Heart right ventricle (tissue), 16 donors: ENCODE results near the gene PLRG1. TPM values are rescaled to one million over a fixed set of nuclear protein-coding genes. Genes with fewer than 3 reads are reported as not detected.

Source experiments
- ATAC-seq, 8 donors: fragments of 200-7000 bp; cut with Tn5 transposase; one replicate each; pipeline ENCODE4 v1.9.1; 2020; ENCODE audit warnings: mild to moderate bottlenecking in 8 of 8, moderate library complexity in 8 of 8, moderate number of reproducible peaks in 1 of 8
- DNase-seq, 2 donors: peaks; one replicate each; pipeline ENCODE4 v3.0.0-alpha.2; 2020
- H3K27ac ChIP-seq, 10 donors: fragments of 200-600 bp; sonication (generic) in 2 of 10; one replicate each; pipeline versions ENCODE4 v1.5.0 to v1.8.0; 2020 to 2022; ENCODE audit warnings: mild to moderate bottlenecking in 3 of 10
- H3K27me3 ChIP-seq, 7 donors: fragments of 200-600 bp; one replicate each; pipeline ENCODE4 v1.8.0; 2021 to 2022; ENCODE audit warnings: mild to moderate bottlenecking in 2 of 7
- H3K36me3 ChIP-seq, 9 donors: fragments of 200-600 bp; sonication (generic) in 1 of 9; one replicate each; pipeline versions ENCODE4 v1.5.0 to v1.8.0; 2020 to 2022; ENCODE audit warnings: mild to moderate bottlenecking in 2 of 9
- H3K4me1 ChIP-seq, 9 donors: fragments of 200-600 bp; sonication (generic) in 1 of 9; one replicate each; pipeline versions ENCODE4 v1.5.0 to v1.8.0; 2020 to 2022; ENCODE audit warnings: mild to moderate bottlenecking in 4 of 9
- H3K4me3 ChIP-seq, 10 donors: fragments of 200-600 bp; sonication (generic) in 2 of 10; one replicate each; pipeline versions ENCODE4 v1.5.0 to v1.8.0; 2020 to 2022; ENCODE audit warnings: mild to moderate bottlenecking in 7 of 10, moderate library complexity in 2 of 10
- H3K9me3 ChIP-seq, 11 donors: fragments of 200-600 bp in 10 of 11; sonication (generic) in 2 of 11; one replicate each; pipeline versions ENCODE4 v1.5.0 to v1.8.0; 2013 to 2022; ENCODE audit warnings: mild to moderate bottlenecking in 2 of 11, control low read depth in 1 of 11, moderate library complexity in 1 of 11
- WGBS, 2 donors: extraction: QIAGEN DNeasy Blood & Tissue Kit; methylation state at CpG; one replicate each; pipeline ENCODE4 v1.1.7; 2013; ENCODE audit warnings: inconsistent platforms in 1 of 2; 5-methylcytosine and 5-hydroxymethylcytosine counted together
- intact Hi-C, 10 donors: fragments of 100-400 bp; cut with DNase I; formaldehyde crosslinking; loops; one replicate each; pipeline versions ENCODE4 v1.11.1 to v1.14.2; 2022
- polyA plus RNA-seq, 2 donors: library from polyadenylated mRNA; stranded (reverse); fragments of 200-250 nt; gene quantifications; one replicate each; pipeline ENCODE4 v1.2.3, GENCODE V29; 2013
- total RNA-seq, 10 donors: library from RNA; stranded (reverse); fragmentation: NEBNext Ultra II Directional in 3 of 10; extraction: Animal tissue kit (Norgen Biotek cat#: 25700) in 3 of 10; gene quantifications; one replicate each; pipeline versions ENCODE4 v1.2.1 to v1.2.4, GENCODE V29; 2021 to 2023
- TF ChIP-seq, protein P1 (sequence below), 9 donors: fragments of 200-600 bp; sonication (generic) in 2 of 9; IDR thresholded peaks; one replicate each; pipeline versions ENCODE4 v1.5.0 to v1.8.0; 2021 to 2022; ENCODE audit warnings: antibody characterized with exemption in 9 of 9, mild to moderate bottlenecking in 5 of 9, moderate library complexity in 1 of 9
- donor health status: Arrhythmogenic right ventricular cardiomyopathy.
- donor health status: ischemic (EF 13 %, LVEDD 7.1; RV severe dilation, severe dysfunction).
- donor health status: healthy with polysubstance abuse.
- donor health status: DM: no; HTN: yes; CAD: no.
- donor health status: DM: no; HTN: no; CAD: no.
- donor health status: ischemic (EF 25% LVEDD 6.9; RV normal size, moderate dysfunction).
- donor health status: ischemic (EF 25% LVEDD 5.7; RV mildly dilated, moderate dysfunction).
- donor health status: healthy.
- donor health status: DM: yes; HTN: yes; CAD: no.
- donor health status: Ischemic cardiomyopathy.
- donor health status: ischemic (EF 35%, LVEDD 5.7; RV mildly dilated, moderate dysfunction).
- donor health status: nonischemic (EF 11% LVEDD 7.7; RV severe dilation, severe dysfunction).
- donor health status: DM: yes; HTN: yes; CAD: no.
- donor health status: PGD.
- donor health status: ischemic (EF 29% LVEDD 5.4; RV normal size, mild dysfunction).
- donor health status: nonischemic (EF 23%, LVEDD 6.1; RV moderate dilation, normal function).

The PLRG1 gene
- total and polyA plus RNA-seq, 12 donors: 33.4 to 49.1 (median 41.4) TPM

DNA sequence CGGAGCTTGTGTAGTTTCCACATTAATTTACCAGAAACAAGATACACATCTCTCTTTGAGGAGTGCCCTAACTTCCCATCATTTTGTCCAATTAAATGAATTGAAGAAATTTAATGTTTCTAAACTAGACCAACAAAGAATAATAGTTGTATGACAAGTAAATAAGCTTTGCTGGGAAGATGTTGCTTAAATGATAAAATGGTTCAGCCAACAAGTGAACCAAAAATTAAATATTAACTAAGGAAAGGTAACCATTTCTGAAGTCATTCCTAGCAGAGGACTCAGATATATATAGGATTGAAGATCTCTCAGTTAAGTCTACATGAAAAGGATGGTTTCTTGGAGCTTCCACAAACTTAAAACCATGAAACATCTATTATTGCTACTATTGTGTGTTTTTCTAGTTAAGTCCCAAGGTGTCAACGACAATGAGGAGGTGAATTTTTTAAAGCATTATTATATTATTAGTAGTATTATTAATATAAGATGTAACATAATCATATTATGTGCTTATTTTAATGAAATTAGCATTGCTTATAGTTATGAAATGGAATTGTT, 12.6 kb upstream of the PLRG1 start, which contains the start of gene FGB:
FGB (plus strand) TSS at position 315 of the 558 bp plus-strand sequence; CDS start at position 323, 8 bp downstream.
- DNase-seq (no peak), ATAC-seq (no peak)
- no peaks in the 10 kb centered on the region for H3K9me3 ChIP-seq
- intact Hi-C loops: no loop called here
- H3K4me1 ChIP-seq: no peaks in the 10 kb centered on the region
- TF ChIP-seq, protein P1, sequence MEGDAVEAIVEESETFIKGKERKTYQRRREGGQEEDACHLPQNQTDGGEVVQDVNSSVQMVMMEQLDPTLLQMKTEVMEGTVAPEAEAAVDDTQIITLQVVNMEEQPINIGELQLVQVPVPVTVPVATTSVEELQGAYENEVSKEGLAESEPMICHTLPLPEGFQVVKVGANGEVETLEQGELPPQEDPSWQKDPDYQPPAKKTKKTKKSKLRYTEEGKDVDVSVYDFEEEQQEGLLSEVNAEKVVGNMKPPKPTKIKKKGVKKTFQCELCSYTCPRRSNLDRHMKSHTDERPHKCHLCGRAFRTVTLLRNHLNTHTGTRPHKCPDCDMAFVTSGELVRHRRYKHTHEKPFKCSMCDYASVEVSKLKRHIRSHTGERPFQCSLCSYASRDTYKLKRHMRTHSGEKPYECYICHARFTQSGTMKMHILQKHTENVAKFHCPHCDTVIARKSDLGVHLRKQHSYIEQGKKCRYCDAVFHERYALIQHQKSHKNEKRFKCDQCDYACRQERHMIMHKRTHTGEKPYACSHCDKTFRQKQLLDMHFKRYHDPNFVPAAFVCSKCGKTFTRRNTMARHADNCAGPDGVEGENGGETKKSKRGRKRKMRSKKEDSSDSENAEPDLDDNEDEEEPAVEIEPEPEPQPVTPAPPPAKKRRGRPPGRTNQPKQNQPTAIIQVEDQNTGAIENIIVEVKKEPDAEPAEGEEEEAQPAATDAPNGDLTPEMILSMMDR (IDR thresholded peaks at IDR 0.05): no peak
- no peak within 1 kb of the TSS for H3K27ac ChIP-seq
- H3K36me3 ChIP-seq: no peaks in the 10 kb centered on the region
- H3K4me3 ChIP-seq: no peak within 1 kb of the TSS
- H3K27me3 ChIP-seq: peaks cover 0 to 3% (median 0%) of the 10 kb centered on the region in 7 donors
- WGBS, 2 donors: 63 to 65% methylated on average over 2 of the region's 2 CpGs

DNA sequence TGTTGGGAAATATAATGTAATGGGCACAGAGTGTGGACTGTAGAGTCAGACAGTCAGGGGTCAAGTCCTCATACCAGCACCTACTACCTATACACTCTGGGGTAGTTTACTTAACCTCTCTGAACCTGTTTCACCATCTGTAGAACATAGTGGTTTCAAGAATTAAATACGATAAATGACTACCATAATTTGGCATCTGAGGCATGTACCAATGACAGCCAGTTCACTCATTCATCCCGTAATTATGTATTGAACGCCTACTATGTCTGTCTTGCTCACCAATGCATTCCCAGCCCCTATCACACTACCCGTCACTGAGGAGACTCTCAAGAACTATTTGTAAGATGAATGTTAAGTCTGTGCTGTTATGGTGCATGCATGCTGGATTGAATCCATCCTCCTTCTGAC, 10.6 kb upstream of the PLRG1 start:
- H3K4me1 ChIP-seq: no peaks in the 10 kb centered on the region
- H3K4me3 ChIP-seq: no peak overlapping the region
- H3K27me3 ChIP-seq: peaks cover 0 to 3% (median 0%) of the 10 kb centered on the region in 7 donors
- DNase-seq: no peak
- TF ChIP-seq, protein P1 (IDR thresholded peaks at IDR 0.05): no peak
- intact Hi-C loops: no loop called here
- H3K27ac ChIP-seq: no peak overlapping the region
- WGBS, 2 donors: 72 to 75% methylated on average over 4 of the region's 4 CpGs
- ATAC-seq: no peak
- H3K36me3 ChIP-seq: no peaks in the 10 kb centered on the region
- no peaks in the 10 kb centered on the region for H3K9me3 ChIP-seq

DNA sequence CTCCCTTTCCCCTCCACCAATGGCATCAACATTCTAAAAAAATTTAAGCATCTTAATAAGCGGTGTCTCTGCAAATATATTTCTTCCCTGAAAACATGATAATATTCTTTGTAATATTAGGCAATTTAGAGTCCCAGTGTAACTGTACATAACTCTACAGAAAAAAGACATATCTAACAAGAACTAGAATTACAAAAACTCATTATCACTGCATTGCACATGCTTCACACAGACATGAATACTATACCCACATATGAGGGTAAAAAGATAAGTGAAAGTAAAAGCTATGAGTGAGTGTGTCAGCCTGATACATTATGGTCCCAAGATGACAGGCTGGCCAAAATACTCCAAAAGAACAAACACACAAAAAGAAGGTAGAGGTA, 10.2 kb upstream of the PLRG1 start:
- Histone ChIP-seq H3K27me3 (peaks cover 0 to 3% (median 0%) of the 10 kb centered on the region in 7 donors), H3K27ac (no peak overlapping the region), H3K4me1 (no peaks in the 10 kb centered on the region), H3K4me3 (no peak overlapping the region), H3K36me3 (no peaks in the 10 kb centered on the region), H3K9me3 (no peaks in the 10 kb centered on the region)
- WGBS, 2 donors: 94 to 97% methylated on average over 1 of the region's 1 CpG
- intact Hi-C loops: no loop called here
- no peak for ATAC-seq
- DNase-seq: no peak
- TF ChIP-seq, protein P1 (IDR thresholded peaks at IDR 0.05): no peak

DNA sequence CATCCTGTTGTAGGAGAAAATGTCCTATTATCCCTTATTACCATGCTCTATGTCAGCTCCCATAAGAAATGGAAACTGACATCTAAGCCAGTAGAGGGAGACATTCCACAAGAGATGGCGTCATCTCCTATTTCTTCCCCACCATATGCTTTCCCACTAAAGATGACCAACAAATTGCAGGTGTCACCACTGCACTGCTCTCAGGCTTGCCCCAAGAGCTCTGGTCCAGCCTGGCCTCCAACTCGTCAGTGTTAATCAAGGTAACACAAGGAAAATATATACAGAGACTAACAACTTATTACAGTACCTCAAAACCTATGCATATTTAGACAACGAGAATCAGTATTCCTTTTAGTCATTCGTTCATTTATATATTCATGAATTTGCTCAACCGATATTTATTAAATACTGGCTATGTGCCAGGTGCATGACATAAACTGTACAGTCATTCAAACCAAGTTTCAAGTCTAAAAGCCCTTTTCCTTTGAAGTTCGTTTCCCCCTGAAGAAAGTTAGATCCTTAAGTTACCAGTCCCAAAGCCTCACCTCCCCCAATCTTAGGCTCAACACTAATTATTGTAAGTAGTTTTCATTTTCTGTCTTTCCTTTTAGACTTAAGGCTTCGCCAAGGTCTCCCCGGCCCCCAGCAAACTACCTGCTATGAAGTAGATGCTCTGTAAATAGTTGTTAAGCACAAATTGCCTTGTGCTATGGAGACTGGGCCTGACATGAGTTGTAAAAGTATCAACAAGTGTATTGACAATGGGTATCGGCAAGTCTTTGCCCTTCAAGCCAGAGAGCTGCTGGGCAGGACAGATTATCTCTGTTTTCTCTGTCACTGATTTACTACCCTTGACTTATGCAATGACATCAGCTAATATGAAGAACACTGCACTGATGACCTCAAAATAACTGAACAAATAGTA, 9.6 kb upstream of the PLRG1 start:
- no peak for DNase-seq
- no peaks in the 10 kb centered on the region for H3K36me3 ChIP-seq
- intact Hi-C loops: loop anchor here in 8 of 10 donors (5.0 to 10.0 kb wide), 7 partner anchors 55 to 815 kb away; partner anchors contain the start of genes MAP9 (in 3 of the 8), RBM46 (in 2 of the 8) and FGG (in 1 of the 8)
- ATAC-seq: no peak
- no peaks in the 10 kb centered on the region for H3K9me3 ChIP-seq
- no peak overlapping the region for H3K4me3 ChIP-seq
- H3K4me1 ChIP-seq: no peaks in the 10 kb centered on the region
- TF ChIP-seq, protein P1 (IDR thresholded peaks at IDR 0.05): peak in 6 of 9 donors; percentile 9 to 49 (median 28)
- no peak overlapping the region for H3K27ac ChIP-seq
- peaks cover 0 to 3% (median 0%) of the 10 kb centered on the region in 7 donors for H3K27me3 ChIP-seq
- WGBS, 2 donors: 72 to 73% methylated on average over 9 of the region's 9 CpGs
